Right cardiac atrium (tissue), 5 donors: Measurements from ENCODE around the gene PCDHB1. TPM values are rescaled to one million over a fixed set of nuclear protein-coding genes. Genes with fewer than 3 reads are reported as not detected.

Experiments
- ATAC-seq, 2 donors: fragments of 200-7000 bp; cut with Tn5 transposase; one replicate each; pipeline versions ENCODE4 v1.8.0 to v1.9.1; 2020; ENCODE audit warnings: moderate library complexity in 2 of 2, mild to moderate bottlenecking in 1 of 2
- DNase-seq, 3 donors: peaks; one replicate each; pipeline ENCODE4 v3.0.0-alpha.2; 2020
- H3K27ac ChIP-seq: one replicate; pipeline ENCODE4 v1.5.1; 2013; ENCODE audit warnings: mild to moderate bottlenecking, low read length, control low read depth, moderate library complexity
- H3K27me3 ChIP-seq: one replicate; pipeline ENCODE4 v1.6.1; 2013; ENCODE audit not compliant: control insufficient read depth, insufficient read depth
- H3K4me1 ChIP-seq: one replicate; pipeline ENCODE4 v1.6.1; 2013; ENCODE audit warnings: low read length; ENCODE audit not compliant: control insufficient read depth, insufficient read depth
- H3K4me3 ChIP-seq: one replicate; pipeline ENCODE4 v1.5.1; 2013; ENCODE audit warnings: low read length, control low read depth
- H3K9me3 ChIP-seq: one replicate; pipeline ENCODE4 v1.6.1; 2013; ENCODE audit warnings: low read length; ENCODE audit not compliant: control insufficient read depth
- WGBS: extraction: QIAGEN DNeasy Blood & Tissue Kit; methylation state at CpG from one replicate; pipeline ENCODE4 v1.1.7; 2013; 5-methylcytosine and 5-hydroxymethylcytosine counted together
- intact Hi-C, 4 donors: fragments of 100-400 bp; cut with DNase I; formaldehyde crosslinking; loops; one replicate each; pipeline versions ENCODE4 v1.11.0 to v1.14.0; 2022 to 2023
- long read RNA-seq, 4 donors: library from polyadenylated mRNA; unstranded; transcript quantifications; one replicate each; pipeline ENCODE4 v2.0.0, GENCODE V29; 2020 to 2021
- polyA plus RNA-seq: library from polyadenylated mRNA; stranded (reverse); fragments of 200-250 nt; gene quantifications from one replicate; pipeline ENCODE4 v1.2.3, GENCODE V29; 2013
- total RNA-seq, 4 donors: library from RNA; stranded (reverse); fragmentation: NEBNext Ultra II Directional; extraction: Animal tissue kit (Norgen Biotek cat#: 25700); gene quantifications; one replicate each; pipeline ENCODE4 v1.2.1, GENCODE V29; 2021
- donor health status: healthy with polysubstance abuse.
- donor health status: DM: no; HTN: yes; CAD: no.
- donor health status: DM: no; HTN: no; CAD: no.
- donor health status: DM: no; HTN: yes; CAD: no; lungs with severe emphysema.
- donor health status: DM: yes; HTN: yes; CAD: no.

The PCDHB1 gene
- total RNA-seq (not detected), polyA plus RNA-seq (not detected)
- long read RNA-seq, donor 1 = 0 reads
- long read RNA-seq, donor 2 = 0 reads
- long read RNA-seq, donor 3 = 0 reads
- long read RNA-seq, donor 4 = 0 reads

GRCh38 chr5:141050622-141051520 is at the start of gene PCDHB1:
PCDHB1 (plus strand) TSS chr5:141051374; CDS start chr5:141051471, 97 bp downstream.
- Histone ChIP-seq H3K4me3 (peak within 1 kb of the TSS; percentile 64), H3K4me1 (no peaks in the 10 kb centered on the region), H3K9me3 (peaks cover 3% of the 10 kb centered on the region), H3K27me3 (no peaks in the 10 kb centered on the region), H3K27ac (no peak within 1 kb of the TSS)
- ATAC-seq = no peak
- WGBS = 13% methylated on average over 20 of the region's 20 CpGs
- intact Hi-C loops = no loop called here
- no peak for DNase-seq

- ATAC-seq (no peak), DNase-seq (no peak)
- H3K27ac ChIP-seq = no peak overlapping the region
- H3K4me1 ChIP-seq = no peaks in the 10 kb centered on the region
- no peaks in the 10 kb centered on the region for H3K9me3 ChIP-seq
- H3K27me3 ChIP-seq = peaks cover 6% of the 10 kb centered on the region
- intact Hi-C loops = no loop called here
- H3K4me3 ChIP-seq = peak overlapping the region; percentile 30
- 7% methylated on average over 9 of the region's 9 CpGs for WGBS
These were observed 49.7 kb upstream of the PCDHB1 start for GRCh38 chr5:141001446-141001843.

- Histone ChIP-seq H3K4me1 (no peaks in the 10 kb centered on the region), H3K27ac (no peak overlapping the region), H3K4me3 (peak overlapping the region; percentile 30), H3K27me3 (peaks cover 6% of the 10 kb centered on the region), H3K9me3 (no peaks in the 10 kb centered on the region)
- peak; percentile 10 to 64 (median 40) for DNase-seq
- intact Hi-C loops = no loop called here
- 3% methylated on average over 19 of the region's 19 CpGs for WGBS
- ATAC-seq = peak in 1 of 2 donors; percentile 71
These were observed 49.1 kb upstream of the PCDHB1 start for GRCh38 chr5:141001844-141002604.

GRCh38 chr5:141002605-141002965 is 48.6 kb upstream of the PCDHB1 start:
- intact Hi-C loops = no loop called here
- no peak for DNase-seq
- 49% methylated on average over 3 of the region's 3 CpGs for WGBS
- H3K27ac ChIP-seq = no peak overlapping the region
- peaks cover 6% of the 10 kb centered on the region for H3K27me3 ChIP-seq
- no peak for ATAC-seq
- no peaks in the 10 kb centered on the region for H3K4me1 ChIP-seq
- H3K9me3 ChIP-seq = no peaks in the 10 kb centered on the region
- no peak overlapping the region for H3K4me3 ChIP-seq

- WGBS = 94% methylated on average over 3 of the region's 3 CpGs
- intact Hi-C loops = no loop called here
- Histone ChIP-seq H3K4me3 (no peak overlapping the region), H3K4me1 (no peaks in the 10 kb centered on the region), H3K9me3 (no peaks in the 10 kb centered on the region), H3K27ac (no peak overlapping the region), H3K27me3 (peaks cover 6% of the 10 kb centered on the region)
- no peak for DNase-seq
- ATAC-seq = no peak
These were observed 48.1 kb upstream of the PCDHB1 start for GRCh38 chr5:141003031-141003430.

GRCh38 chr5:141003791-141004611 is 47.2 kb upstream of the PCDHB1 start:
- no peak overlapping the region for H3K27ac ChIP-seq
- H3K4me3 ChIP-seq = no peak overlapping the region
- ATAC-seq (no peak), DNase-seq (no peak)
- peaks cover 4% of the 10 kb centered on the region for H3K27me3 ChIP-seq
- 41% methylated on average over 4 of the region's 4 CpGs for WGBS
- H3K9me3 ChIP-seq = no peaks in the 10 kb centered on the region
- no peaks in the 10 kb centered on the region for H3K4me1 ChIP-seq
- intact Hi-C loops = no loop called here

- intact Hi-C loops = no loop called here
These were observed 43.4 kb upstream of the PCDHB1 start for GRCh38 chr5:141007791-141008190.

GRCh38 chr5:141010047-141010793 is 41.0 kb upstream of the PCDHB1 start:
- no peaks in the 10 kb centered on the region for H3K27me3 ChIP-seq
- intact Hi-C loops = no loop called here
- H3K4me3 ChIP-seq = no peak overlapping the region
- ATAC-seq = no peak
- no peaks in the 10 kb centered on the region for H3K9me3 ChIP-seq
- no peak for DNase-seq
- no peaks in the 10 kb centered on the region for H3K4me1 ChIP-seq
- H3K27ac ChIP-seq = no peak overlapping the region
- WGBS = 43% methylated on average over 12 of the region's 12 CpGs

More at GRCh38 chr5:141007791-141008190, 43.4 kb upstream of the PCDHB1 start:
- H3K27ac ChIP-seq = no peak overlapping the region
- H3K4me3 ChIP-seq = no peak overlapping the region
- no peak for ATAC-seq
- H3K9me3 ChIP-seq = no peaks in the 10 kb centered on the region
- DNase-seq = no peak
- peaks cover 2% of the 10 kb centered on the region for H3K27me3 ChIP-seq
- H3K4me1 ChIP-seq = no peaks in the 10 kb centered on the region

GRCh38 chr5:141017943-141018342 is 33.2 kb upstream of the PCDHB1 start:
- intact Hi-C loops = no loop called here
- Histone ChIP-seq H3K9me3 (no peaks in the 10 kb centered on the region), H3K4me1 (no peaks in the 10 kb centered on the region), H3K4me3 (no peak overlapping the region), H3K27me3 (no peaks in the 10 kb centered on the region), H3K27ac (no peak overlapping the region)
- no peak for ATAC-seq
- no peak for DNase-seq

- Histone ChIP-seq H3K4me3 (no peak overlapping the region), H3K27ac (no peak overlapping the region), H3K9me3 (no peaks in the 10 kb centered on the region), H3K27me3 (no peaks in the 10 kb centered on the region), H3K4me1 (no peaks in the 10 kb centered on the region)
- intact Hi-C loops = no loop called here
- DNase-seq (no peak), ATAC-seq (no peak)
- WGBS = 96% methylated on average over 1 of the region's 1 CpG
These were observed 28.8 kb upstream of the PCDHB1 start for GRCh38 chr5:141022384-141022783.
